Right renal pelvis (tissue), 4 donors: ENCODE measurements around the gene POLR2L. TPM values are rescaled to one million over a fixed set of nuclear protein-coding genes. Genes with fewer than 3 reads are reported as not detected.

Experiments
- DNase-seq, 4 donors: peaks; one replicate each; pipeline ENCODE4 v3.0.0-alpha.2; 2013; ENCODE audit warnings: low read depth in 4 of 4, low spot score in 3 of 4, missing footprints in 1 of 4
- polyA plus RNA-seq, 4 donors: library from polyadenylated mRNA; unstranded; fragments of 120-200 nt; gene quantifications; one replicate each; pipeline ENCODE4 v1.2.1, GENCODE V29; 2013; ENCODE audit not compliant: insufficient read length in 4 of 4

POLR2L gene
- polyA plus RNA-seq, 4 donors: 94.4 to 125 (median 106) TPM

- DNase-seq: no peak
Observed at GRCh38 chr11:815675-816432, 26.5 kb downstream of the POLR2L start.

GRCh38 chr11:813456-814096, 28.8 kb downstream of the POLR2L start:
- no peak for DNase-seq

- DNase-seq: no peak
Observed at GRCh38 chr11:813072-813455, 29.3 kb downstream of the POLR2L start.

GRCh38 chr11:812390-812789, 29.9 kb downstream of the POLR2L start:
- DNase-seq: no peak

- no peak for DNase-seq
Observed at GRCh38 chr11:811446-812245, 30.7 kb downstream of the POLR2L start.

- DNase-seq: no peak
Observed at GRCh38 chr11:810040-810567, 32.2 kb downstream of the POLR2L start.

GRCh38 chr11:809287-810039, 32.9 kb downstream of the POLR2L start, which contains the start of gene RPLP2:
Gene RPLP2, plus strand, starts transcription at chr11:809967. Its CDS starts 268 bp downstream, at chr11:810235.
- peak; percentile 95 to 99 (median 96) for DNase-seq

- no peak for DNase-seq
Observed at GRCh38 chr11:808427-809286, 33.7 kb downstream of the POLR2L start.

GRCh38 chr11:804599-804964, 37.7 kb downstream of the POLR2L start:
- no peak for DNase-seq

- DNase-seq: no peak
Observed at GRCh38 chr11:803770-804598, 38.3 kb downstream of the POLR2L start.

GRCh38 chr11:803467-803742, 38.9 kb downstream of the POLR2L start:
- no peak for DNase-seq

GRCh38 chr11:802693-803466, 39.4 kb downstream of the POLR2L start:
- no peak for DNase-seq

- DNase-seq: no peak
Observed at GRCh38 chr11:802018-802617, 40.2 kb downstream of the POLR2L start.

- no peak for DNase-seq
Observed at GRCh38 chr11:801097-801780, 41.1 kb downstream of the POLR2L start.

- DNase-seq: no peak
Observed at GRCh38 chr11:800473-800872, 41.9 kb downstream of the POLR2L start.

- DNase-seq: no peak
Observed at GRCh38 chr11:799641-800316, 42.5 kb downstream of the POLR2L start.
